Kidney glomerular epithelial cell (primary cell): Measurements from ENCODE around the gene PPP4R3A.
"Not testable (repeated sequence)": the region's sequence is repeated elsewhere in the genome, so short reads cannot be mapped to it uniquely, and the experiment has no call there.

Experiments
- DNase-seq: peaks from one replicate; lab custom pipeline; 2025; lab: John Stamatoyannopoulos, UW

The PPP4R3A gene

DNA sequence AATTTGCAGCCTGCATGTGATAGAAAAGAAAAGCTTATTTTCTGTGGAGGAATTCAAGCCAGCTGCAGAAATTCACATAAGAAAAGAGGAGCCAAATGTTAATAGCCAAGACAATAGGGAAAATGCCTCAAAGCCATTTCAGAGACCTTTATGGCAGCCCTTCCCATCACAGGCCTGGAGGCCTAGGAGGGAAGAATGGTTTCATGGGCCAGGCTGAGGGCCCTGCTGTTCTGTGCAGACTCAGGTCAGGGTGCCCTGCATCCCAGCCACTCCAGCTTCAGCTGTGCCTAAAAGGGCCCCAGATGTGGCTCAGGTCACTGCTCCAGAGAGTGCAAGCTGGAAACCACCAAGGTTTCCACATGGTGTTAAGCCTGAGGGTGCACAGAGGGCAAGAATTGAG, 71.3 kb downstream of the PPP4R3A start:
- no peak for DNase-seq

DNA sequence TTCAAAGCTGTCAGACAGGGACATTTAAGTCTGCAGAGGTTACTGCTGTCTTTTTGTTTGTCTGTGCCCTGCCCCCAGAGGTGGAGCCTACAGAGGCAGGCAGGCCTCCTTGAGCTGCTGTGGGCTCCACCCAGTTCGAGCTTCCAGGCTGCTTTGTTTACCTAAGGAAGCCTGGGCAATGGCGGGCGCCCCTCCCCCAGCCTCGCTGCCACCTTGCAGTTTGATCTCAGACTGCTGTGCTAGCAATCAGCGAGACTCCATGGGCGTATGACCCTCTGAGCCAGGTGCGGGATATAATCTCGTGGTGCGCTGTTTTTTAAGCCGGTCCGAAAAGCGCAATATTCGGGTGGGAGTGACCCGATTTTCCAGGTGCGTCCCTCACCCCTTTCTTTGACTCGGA, 73.8 kb downstream of the PPP4R3A start:
- DNase-seq = not testable (repeated sequence)

DNA sequence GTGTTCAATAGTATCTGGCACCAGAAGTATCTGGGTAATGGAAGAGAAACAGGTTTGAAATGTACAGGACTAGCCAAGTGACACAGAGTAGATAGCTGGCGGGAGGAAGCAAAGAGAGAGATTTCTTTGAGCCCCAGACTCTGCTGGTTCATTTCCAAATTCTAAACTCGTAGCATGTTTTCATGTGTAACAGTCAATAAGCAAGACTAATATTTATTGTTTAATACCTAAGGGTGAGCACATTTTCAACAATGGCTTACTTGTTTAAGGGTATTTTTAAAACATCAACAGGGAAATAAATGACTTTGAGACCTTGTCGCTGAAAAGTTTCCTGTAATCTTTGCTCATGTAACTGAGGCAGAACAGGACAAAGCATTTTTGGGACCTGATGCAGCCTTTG, 80.7 kb downstream of the PPP4R3A start:
- no peak for DNase-seq

DNA sequence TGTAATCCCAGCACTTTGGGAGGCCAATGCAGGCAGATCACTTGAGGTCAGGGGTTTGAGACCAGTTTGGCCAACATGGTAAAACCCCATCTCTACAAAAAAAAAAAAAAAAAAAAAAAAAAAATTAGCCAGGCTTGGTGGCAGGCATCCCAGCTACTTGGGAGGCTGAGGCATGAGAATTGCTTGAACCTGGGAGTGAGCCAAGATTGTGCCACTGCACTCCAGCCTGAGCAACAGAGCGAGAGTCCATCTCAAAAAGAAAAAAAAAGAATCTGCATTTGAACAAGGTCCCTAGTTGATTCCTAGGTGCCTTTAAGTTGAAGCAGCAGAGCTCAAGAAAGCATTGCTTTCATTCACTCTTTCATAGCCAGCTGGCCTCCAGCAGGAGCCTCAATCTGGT, 81.2 kb downstream of the PPP4R3A start:
- DNase-seq = not testable (repeated sequence)

DNA sequence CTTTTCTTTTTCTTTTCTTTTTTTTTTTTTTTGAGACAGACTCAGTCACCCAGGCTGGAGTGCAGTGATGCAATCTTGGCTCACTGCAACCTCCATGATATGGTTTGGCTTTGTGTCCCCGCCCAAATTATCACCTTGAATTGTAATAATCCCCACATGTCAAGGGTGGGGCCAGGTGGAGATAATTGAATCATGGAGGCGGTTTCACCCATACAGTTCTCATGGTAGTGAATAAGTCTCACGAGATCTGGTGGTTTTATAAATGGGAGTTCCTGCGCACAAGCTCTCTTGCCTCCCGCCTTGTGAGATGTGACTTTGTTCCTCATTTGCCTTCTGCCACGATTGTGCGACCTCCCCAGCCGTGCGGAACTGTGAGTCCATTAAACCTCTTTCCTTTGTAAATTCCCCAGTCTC, 84.6 kb downstream of the PPP4R3A start:
- not testable (repeated sequence) for DNase-seq

DNA sequence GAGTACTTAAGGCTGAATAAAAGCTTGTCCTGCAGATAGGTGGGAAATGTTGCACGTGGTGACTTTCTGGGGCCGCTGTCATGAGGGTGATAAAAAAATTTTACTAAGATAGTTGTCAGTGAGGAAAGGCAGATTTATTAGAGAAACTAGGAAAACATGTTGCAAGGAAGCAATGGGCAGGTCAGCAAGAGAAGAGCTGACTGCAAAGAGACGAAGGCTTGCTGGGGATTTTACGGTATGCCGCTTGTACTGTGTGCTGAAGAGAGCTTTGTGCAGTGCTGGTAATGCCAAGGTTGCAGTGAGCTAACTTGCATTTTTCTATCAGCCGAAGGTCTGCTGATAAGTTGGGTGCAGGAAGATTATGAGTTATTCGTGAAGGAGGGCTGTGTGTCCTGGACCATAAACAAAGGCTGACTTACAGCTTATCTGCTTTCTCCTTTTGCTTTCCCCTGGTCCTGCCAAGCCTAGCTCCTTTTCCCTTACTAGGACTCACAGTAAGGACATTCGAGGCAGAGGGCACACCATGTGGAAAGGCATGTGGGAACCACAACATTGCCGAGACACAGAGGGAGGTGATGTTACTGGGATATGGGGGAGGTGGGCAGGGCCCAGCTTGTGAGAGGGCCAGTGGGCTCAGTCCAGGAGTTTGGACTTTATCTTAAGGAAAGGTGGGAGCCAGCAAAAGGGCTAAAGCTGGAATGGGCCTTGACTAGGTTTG, 85.1 kb downstream of the PPP4R3A start:
- DNase-seq = no peak

DNA sequence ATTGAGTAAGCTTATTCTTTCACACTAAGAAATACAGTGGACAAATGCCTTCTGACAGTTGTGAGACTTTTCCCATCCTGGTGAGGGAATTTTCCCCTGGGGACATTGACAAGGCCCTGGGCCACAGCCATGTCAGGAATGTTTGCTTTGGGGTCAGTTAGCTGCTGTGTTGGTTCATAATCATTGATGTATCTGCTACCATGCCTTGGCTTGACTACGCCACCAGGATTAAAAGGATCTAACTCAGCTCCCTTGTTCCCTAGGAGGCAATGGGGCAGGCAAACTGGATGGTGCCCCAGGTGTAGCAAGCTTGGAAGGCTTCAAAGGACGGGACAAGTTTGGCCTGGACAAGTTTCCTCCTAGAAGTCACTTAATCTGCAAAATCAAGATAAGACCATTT, 89.4 kb downstream of the PPP4R3A start:
- DNase-seq = no peak

DNA sequence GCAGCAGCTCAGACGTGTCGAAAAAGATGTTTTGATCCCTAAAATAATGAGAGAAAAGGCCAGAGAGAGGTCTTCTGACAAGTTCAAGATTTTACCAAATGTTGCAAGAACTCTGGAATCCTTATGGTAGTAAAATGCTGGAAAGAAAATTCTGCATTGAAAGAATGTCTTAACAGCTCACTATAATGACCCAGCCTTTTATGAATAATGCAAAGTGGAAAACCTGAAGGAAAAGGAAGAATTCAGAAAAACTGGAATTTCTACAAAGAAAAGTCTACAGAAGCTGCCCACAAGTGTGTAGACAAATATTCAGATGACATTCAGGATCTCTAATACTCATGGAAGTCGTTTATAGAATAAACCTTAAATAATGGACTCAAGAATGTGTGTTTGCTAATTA, 90.7 kb downstream of the PPP4R3A start:
- no peak for DNase-seq

DNA sequence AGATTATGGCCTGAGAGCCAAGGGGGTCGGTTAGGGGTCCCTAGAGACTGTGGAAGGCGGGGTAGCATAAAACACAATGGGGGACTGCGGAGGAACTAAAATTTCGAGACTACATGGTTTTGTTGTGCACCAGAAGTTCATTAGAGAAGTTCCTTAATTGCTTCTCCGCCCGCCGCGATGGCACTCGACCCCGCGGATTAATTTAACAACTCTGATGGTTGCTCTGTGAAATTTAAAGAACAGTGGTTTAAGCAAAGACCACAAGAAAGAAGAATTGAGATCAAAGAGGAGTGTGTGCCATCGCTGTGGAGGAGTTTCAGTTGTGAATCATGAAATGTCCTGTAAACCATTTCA, 91.1 kb downstream of the PPP4R3A start:
- no peak for DNase-seq

DNA sequence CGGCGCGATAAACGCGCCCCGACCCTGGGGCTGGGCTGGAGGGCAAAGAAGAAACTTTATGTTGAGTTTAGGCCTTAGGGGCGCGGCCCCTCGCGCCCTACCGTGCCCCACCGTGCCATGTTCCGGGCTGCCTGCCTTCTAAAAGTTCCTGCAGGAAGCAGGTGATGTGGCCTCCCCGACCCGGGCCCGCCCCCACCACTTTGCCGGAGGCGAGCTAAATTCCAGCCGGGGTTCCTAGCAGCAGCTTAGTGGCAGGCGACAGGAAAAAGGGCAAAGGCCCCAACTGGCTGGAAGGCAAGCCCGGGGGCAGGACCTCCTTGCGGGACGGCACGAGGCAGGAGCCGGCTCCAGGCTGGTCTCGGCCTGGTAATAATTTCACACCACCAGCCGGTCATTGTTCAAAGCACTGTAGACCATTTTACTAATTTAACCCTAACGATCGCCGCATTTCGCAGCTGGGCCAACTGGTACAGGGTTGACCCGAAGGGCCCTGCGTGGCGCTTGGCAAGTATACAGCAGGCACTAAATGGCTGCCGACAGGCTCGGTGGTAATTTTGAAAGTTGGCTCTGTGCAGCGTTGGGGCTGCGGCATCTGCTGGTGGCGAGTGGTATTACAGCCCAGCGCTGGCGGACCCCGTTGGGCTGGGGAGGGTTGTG, 91.6 kb downstream of the PPP4R3A start:
- DNase-seq = peak; percentile 25

DNA sequence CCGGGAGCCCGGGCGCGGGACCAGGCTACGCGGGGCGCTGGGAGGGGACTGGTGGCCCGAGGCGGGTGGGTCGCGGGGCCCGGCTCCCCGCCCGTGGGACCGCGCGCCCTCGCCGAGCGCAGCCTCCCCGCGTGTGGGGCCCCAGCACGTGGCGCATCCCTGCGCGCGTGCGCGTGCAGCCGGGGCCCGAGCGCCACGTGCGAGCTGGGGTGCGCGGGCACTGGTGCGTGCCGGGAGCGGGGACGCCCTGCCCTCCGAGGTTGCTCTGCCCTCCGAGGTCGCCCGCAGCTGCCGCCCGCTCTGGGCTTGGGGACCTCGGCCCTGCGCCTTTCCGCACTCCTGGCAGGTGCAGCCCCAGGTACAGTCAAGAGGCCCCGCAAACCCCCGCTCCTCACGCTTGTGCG, 92.1 kb downstream of the PPP4R3A start:
- DNase-seq = no peak

DNA sequence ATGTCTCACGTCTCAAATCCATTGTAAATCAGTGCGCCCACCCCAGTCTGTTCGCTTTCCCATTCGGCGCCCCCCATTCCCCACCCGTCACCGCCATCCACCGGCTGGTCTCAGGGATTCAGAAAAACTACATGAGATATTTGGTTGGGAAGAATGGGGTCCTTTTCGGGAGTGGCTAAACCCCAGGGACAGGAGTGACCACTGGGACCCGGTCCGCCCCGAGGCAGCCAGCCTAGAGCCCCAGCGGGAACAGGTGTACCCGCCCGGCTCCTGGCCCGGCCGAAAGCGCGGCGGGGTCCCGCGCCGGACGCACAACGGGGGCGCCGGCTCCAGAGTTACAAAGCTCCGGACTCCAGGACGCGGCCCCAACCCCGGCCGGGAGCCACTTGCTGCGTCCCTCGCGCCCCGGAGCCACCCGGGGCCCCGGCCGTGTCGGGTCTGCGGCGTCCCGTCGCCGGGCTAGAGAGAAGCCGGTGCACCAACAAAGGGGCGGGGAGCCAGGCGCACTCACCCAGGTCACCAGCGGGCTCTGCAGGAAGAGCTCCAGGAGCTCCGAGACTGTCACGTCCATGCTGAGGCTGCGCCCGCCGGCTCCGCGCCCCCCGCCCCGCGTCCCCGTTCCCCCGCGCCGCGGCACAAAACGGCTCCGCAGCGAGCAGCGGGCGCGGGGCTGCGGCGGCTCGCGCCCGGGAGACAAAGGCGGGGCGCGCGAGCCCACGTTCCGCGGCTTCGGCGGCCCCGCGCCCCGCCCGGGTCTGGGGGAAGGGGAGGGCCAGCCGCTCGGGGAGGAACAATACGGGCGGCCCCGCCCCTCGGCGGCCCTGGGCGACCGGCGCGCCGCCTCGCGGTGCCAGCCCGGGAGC, 92.8 kb downstream of the PPP4R3A start, which contains the start of gene CCDC88C:
CCDC88C (minus strand) TSS at position 701 of the 863 bp plus-strand sequence; CDS start at position 571, 130 bp downstream.
- DNase-seq = peak; percentile 4

DNA sequence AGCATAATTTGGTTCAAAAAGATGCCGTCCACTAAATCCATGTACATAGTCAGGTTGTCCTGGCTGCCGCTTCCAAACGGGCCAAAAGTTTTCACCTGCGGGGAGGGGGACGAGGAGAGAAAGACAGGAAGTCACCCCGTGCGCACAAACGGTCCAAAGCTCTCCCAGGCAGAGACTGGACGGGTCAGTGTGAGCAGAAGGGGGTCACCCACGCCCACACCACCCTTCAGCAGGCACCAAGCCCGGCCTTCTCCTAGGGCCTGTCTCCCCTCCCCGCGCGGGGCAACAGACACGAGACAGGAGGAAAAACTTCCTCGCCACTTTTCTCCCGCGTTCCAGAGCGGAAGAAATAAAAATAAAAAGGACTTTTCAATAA, 93.4 kb downstream of the PPP4R3A start:
- no peak for DNase-seq

DNA sequence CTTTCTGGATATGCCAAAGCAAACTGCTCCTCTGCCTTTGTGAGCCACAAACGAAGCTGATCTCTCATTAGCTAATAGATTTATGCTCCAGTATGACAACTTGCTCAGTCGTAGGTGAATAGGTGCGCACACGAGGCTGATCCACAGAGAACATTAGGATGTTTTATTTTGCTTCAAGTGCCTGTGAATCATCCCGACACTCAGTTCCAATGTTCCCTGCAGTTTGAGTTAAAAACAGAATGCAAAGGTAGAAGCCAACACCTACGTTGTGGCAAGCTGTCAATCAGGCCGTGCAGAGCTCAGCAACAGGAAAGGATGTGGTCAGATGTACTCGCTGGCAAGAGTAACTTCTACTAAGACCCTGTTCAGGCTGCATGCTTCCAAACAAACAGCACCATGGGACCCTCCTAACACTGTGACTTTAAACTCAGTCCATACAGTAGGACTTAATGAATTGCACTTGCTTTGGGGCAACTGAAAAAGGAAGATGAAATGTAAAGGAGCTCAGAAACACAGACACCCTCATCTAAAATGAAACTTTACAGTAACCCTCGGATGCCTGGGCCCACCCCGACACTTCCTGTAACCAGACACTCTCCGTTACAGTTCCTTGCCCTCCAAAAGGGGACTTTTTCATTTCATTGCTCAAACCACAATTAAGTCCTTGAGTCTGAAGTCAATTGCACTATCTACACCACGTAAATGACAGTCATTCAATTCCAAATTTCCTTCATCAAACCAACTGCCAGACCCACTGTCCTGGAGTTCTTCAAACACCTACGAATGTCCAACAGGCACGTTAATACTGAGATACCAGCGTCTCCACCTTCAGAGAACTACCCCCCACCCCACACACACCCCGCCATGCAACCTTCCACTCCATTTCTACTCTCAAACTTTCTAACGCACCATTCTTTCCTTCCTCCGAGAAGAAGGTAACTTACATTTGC, 94.0 kb downstream of the PPP4R3A start:
- DNase-seq = peak; percentile 9

DNA sequence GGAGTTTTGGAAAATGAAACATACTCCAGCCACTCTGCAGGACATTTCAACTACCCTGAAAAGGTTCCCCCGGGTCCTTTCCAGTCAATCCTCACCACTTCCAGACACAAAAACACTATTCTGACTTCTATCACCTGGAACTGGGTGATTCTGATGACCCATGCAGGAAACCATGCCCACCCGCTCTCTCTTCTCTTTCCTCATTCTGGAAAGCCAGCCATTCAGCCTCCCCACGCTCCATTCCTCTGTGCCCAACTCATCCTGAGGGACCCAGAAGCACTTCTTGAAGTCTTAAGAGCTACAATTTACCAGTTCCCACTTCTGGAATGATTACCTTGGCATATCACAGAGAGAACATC, 95.7 kb downstream of the PPP4R3A start:
- no peak for DNase-seq

DNA sequence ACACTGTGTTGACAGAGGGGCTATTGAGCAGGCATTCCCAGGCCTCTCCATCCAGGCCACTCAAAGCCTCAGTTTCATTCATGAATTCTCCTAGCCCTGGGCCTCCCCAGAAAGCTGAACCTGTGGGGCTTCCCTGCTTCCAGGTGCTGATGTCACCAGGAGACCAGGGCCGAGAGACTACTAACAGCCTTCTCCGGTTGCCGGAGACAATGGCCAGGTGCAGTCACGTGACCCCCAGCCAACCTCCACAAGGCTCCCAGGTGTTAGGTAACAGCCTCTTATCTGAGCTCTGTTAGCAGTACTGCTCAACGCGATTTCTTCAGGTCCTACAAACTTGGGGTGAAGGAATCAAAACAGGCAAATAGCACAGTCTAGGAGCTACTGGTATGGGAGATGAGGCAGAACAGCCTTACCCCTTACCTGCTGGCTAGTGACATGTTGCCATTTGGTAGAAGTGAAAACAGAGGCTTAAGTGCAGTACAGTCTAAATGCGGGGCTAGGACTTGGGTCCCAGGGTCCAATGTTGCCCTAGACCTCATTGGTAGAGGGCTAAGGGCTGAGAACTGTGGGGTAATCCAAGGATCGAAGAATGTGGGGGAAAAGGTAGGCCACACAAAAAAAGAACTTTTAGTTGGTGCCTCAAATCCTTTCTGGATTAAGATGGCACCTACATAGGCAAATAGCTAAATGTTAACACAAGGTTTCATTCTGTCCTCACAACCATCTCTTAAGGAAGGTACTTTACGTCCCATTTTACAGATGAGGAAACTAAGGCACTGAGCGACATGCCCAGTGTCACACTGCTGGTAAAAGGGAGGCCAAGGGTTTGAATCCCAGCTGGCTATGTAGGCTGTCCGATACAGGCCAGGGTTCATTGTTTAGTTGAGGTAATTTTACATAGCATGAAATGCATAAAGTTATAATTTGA, 96.3 kb downstream of the PPP4R3A start:
- no peak for DNase-seq

DNA sequence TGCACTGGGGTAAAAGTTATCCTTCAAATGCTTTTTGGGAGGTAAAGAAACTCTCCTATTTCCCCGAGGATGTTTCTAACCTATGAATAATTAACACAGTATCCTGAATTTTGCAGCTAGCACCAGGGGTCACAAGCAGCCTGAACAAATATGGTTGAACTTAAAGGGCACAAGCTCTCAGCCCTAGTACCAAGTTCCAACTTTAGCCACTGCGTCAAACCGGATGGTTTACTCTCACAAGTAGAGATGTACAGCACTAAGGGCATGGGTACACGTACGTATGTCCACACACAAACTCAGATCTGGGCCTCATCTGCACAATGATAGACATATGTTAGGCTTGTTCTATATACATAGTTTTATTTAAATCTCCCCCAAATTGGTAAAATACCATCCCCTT, 97.2 kb downstream of the PPP4R3A start:
- no peak for DNase-seq

DNA sequence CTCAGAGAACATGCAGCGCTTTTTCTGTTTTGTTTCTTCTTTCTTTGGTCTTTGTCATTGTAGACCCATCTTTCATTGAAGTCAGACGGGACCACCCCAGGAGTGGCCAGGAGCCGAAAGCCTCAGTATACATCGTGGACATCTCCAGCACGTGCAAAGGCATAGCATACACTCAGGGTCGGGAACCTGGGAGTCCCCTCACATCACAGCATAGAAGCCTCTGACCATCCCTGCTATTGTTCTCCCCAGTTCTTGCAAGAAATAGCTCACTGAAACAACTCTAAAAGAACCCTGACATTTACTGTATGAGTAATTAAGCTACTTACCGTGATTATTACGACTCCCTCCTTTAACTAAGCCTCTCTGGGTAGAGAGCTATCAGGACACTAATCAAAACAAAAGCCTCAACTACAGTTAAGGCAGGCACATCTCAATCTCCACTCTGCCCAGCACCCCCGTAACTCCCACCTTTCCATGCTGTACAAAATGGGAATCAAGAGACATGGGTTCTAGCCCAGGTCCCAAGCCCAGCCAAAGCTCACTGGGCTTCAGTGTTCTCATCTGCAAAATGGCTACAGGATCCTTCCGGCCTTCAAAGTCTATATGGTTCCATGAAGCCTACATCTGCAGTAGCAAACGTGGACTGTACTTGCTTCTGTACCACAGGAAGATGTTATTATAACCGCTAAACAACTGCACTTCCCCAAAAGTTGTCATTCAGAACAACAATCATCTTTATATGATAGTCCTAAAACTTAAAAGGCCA, 99.2 kb downstream of the PPP4R3A start:
- DNase-seq = no peak

DNA sequence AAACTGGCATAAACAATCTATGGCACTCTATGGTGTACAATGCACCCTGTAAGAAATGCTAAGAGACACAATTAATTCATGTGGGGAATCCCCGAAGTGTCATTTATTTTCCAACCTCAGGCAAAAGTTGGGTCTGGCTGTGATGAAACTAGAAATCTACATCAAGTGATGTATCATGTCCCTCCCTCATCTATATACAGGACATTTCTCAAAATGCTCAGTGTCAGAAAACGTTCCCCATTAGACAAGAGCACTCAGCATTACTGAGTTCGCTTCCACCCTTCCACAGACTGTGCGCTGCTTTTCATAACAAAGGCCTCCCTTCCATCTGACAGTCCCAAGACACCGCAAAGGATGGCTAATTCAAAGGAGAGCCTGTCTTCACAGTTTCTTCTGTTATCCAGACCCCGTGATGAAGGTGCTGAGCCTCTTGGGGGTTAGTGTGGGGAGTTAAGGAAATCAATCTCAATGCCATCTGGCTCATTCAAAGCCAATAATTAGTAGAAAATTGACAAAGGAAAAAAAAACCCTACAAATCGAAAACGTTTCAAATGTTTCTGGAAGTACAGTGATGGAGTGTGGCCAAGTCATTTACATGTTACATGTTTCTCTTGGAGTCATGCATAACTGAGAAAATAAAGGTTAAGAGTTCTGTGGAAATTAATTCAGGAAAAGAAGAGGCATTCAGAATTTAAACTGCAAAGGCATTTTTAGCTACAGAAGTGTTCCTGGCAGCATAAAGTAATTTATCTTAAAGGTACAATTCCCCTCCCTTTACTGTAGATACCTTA, 100.0 kb downstream of the PPP4R3A start:
- no peak for DNase-seq
